H1 (cell line): Measurements from ENCODE around the gene MYO16. TPM values are rescaled to one million over a fixed set of nuclear protein-coding genes. Genes with fewer than 3 reads are reported as not detected.

ENCODE experiments used
- CTCF ChIA-PET: fragments of 300-600 bp; sonication (Branson Sonifier 250); formaldehyde crosslinking; loops from one replicate; lab custom pipeline; 2021; ENCODE audit not compliant: partially characterized antibody; lab: Charles Lee
- POLR2A ChIA-PET: fragments of 300-600 bp; sonication (Branson Sonifier 250); formaldehyde crosslinking; loops from one replicate; lab custom pipeline; 2021; ENCODE audit warnings: inconsistent platforms; ENCODE audit not compliant: partially characterized antibody; lab: Charles Lee
- DNase-seq, 2 experiments: peaks; one replicate each; pipeline versions ENCODE4 v3.0.0 to v3.0.0-alpha.2; 2010 to 2022; ENCODE audit warnings: low spot score in 2 of 2, low read depth in 1 of 2, mixed read lengths in 1 of 2
- FAIRE-seq: peaks from 2 replicates; lab custom pipeline; 2011; peaks lifted over from hg19 to GRCh38; lab: Jason Lieb, UNC
- H2AFZ ChIP-seq: 2 replicates; pipeline ENCODE4 v1.8.1; 2012; ENCODE audit warnings: low read length, inconsistent platforms
- H2AK5ac ChIP-seq: 2 replicates; pipeline ENCODE4 v1.6.1; 2013; ENCODE audit warnings: low read depth, low read length
- H2BK120ac ChIP-seq: replicated peaks from 2 replicates; pipeline ENCODE3; 2013; ENCODE audit warnings: low read depth, low read length, inconsistent platforms
- H2BK12ac ChIP-seq: 2 replicates; pipeline ENCODE4 v1.6.1; 2013; ENCODE audit warnings: low read depth, low read length
- H2BK15ac ChIP-seq: 2 replicates; pipeline ENCODE4 v1.6.1; 2013; ENCODE audit warnings: low read length
- H2BK20ac ChIP-seq: 2 replicates; pipeline ENCODE4 v1.6.1; 2013; ENCODE audit warnings: low read length
- H2BK5ac ChIP-seq: 2 replicates; pipeline ENCODE4 v1.6.1; 2013; ENCODE audit warnings: low read depth, low read length
- H3K14ac ChIP-seq: 2 replicates; pipeline ENCODE4 v1.6.1; 2013; ENCODE audit warnings: inconsistent platforms; ENCODE audit not compliant: insufficient read length
- H3K18ac ChIP-seq: 2 replicates; pipeline ENCODE4 v1.6.1; 2013; ENCODE audit warnings: low read length; ENCODE audit errors: extremely low read depth
- H3K23ac ChIP-seq: 2 replicates; pipeline ENCODE4 v1.6.1; 2013; ENCODE audit warnings: inconsistent platforms; ENCODE audit not compliant: insufficient read length
- H3K23me2 ChIP-seq: 2 replicates; pipeline ENCODE4 v1.6.1; 2013; ENCODE audit warnings: low read depth, low read length
- H3K27ac ChIP-seq: 2 replicates; pipeline ENCODE4 v1.6.1; 2011; ENCODE audit warnings: low read depth, low read length, inconsistent platforms
- H3K27me3 ChIP-seq, 4 experiments: replicated peaks in 1 of 4; 1 replicate in 1 of 4; 2 replicates in 3 of 4; pipeline versions ENCODE4 v1.6.1 to v1.8.1; 2011 to 2013; ENCODE audit warnings: low read length in 3 of 4, mild to moderate bottlenecking in 3 of 4, inconsistent platforms in 2 of 4, mixed read lengths in 2 of 4, moderate library complexity in 1 of 4; ENCODE audit not compliant: control insufficient read depth in 3 of 4, insufficient read depth in 3 of 4; ENCODE audit errors: extremely low read depth in 1 of 4
- H3K36me3 ChIP-seq, 4 experiments: 2 replicates each; pipeline versions ENCODE4 v1.6.1 to v1.8.1; 2011 to 2013; ENCODE audit warnings: mild to moderate bottlenecking in 4 of 4, low read length in 3 of 4, moderate library complexity in 2 of 4, control low read depth in 1 of 4, inconsistent platforms in 1 of 4; ENCODE audit not compliant: insufficient read depth in 4 of 4, control insufficient read depth in 2 of 4
- H3K4ac ChIP-seq: replicated peaks from 2 replicates; pipeline ENCODE3; 2013; ENCODE audit warnings: low read length, low read depth, mixed read lengths, inconsistent platforms; ENCODE audit not compliant: insufficient read length
- H3K4me1 ChIP-seq, 4 experiments: replicated peaks in 1 of 4; 1 replicate in 1 of 4; 2 replicates in 3 of 4; pipeline versions ENCODE4 v1.6.1 to v1.8.1; 2011 to 2013; ENCODE audit warnings: low read length in 3 of 4, inconsistent platforms in 2 of 4, mixed read lengths in 1 of 4; ENCODE audit not compliant: insufficient read depth in 4 of 4, control insufficient read depth in 3 of 4
- H3K4me2 ChIP-seq, 2 experiments: 2 replicates each; pipeline versions ENCODE4 v1.6.1 to v1.8.1; 2011 to 2013; ENCODE audit warnings: low read depth in 2 of 2, low read length in 2 of 2, control low read depth in 1 of 2, inconsistent platforms in 1 of 2, mild to moderate bottlenecking in 1 of 2; ENCODE audit not compliant: insufficient read depth in 1 of 2
- H3K4me3 ChIP-seq, 4 experiments: fragments of 200-600, 300-600 bp in 1 of 4; sonication (generic), shearing (Covaris generic), sonication (Bioruptor Twin) in 1 of 4; 2 replicates each; pipeline versions ENCODE4 v1.5.1 to v1.8.1; 2011 to 2016; ENCODE audit warnings: low read length in 4 of 4, low read depth in 3 of 4, control low read depth in 2 of 4, inconsistent platforms in 2 of 4, mild to moderate bottlenecking in 2 of 4, mixed read lengths in 1 of 4, moderate library complexity in 1 of 4; ENCODE audit not compliant: insufficient read depth in 2 of 4; ENCODE audit errors: extremely low read depth in 1 of 4
- H3K56ac ChIP-seq: replicated peaks from 2 replicates; pipeline ENCODE3; 2013; ENCODE audit warnings: low read depth, mild to moderate bottlenecking, mixed read lengths, low read length, inconsistent platforms; ENCODE audit not compliant: insufficient read length
- H3K79me1 ChIP-seq: 2 replicates; pipeline ENCODE4 v1.6.1; 2013; ENCODE audit warnings: low read depth, low read length, control low read depth
- H3K79me2 ChIP-seq, 2 experiments: 2 replicates each; pipeline versions ENCODE4 v1.6.1 to v1.8.1; 2012 to 2013; ENCODE audit warnings: low read length in 2 of 2, mild to moderate bottlenecking in 2 of 2, inconsistent platforms in 1 of 2; ENCODE audit not compliant: insufficient read depth in 2 of 2, control insufficient read depth in 1 of 2
- H3K9ac ChIP-seq, 4 experiments: replicated peaks in 1 of 4; 1 replicate in 1 of 4; 2 replicates in 3 of 4; pipeline versions ENCODE4 v1.6.1 to v1.8.1; 2011 to 2013; ENCODE audit warnings: low read depth in 3 of 4, low read length in 3 of 4, control low read depth in 2 of 4, mild to moderate bottlenecking in 2 of 4, moderate library complexity in 2 of 4, inconsistent platforms in 1 of 4; ENCODE audit errors: extremely low read depth in 1 of 4
- H3K9me3 ChIP-seq, 2 experiments: 2 replicates each; pipeline versions ENCODE4 v1.6.1 to v1.8.1; 2012 to 2013; ENCODE audit warnings: mild to moderate bottlenecking in 2 of 2, moderate library complexity in 2 of 2, control low read depth in 1 of 2, inconsistent platforms in 1 of 2, low read depth in 1 of 2, low read length in 1 of 2, mixed read lengths in 1 of 2; ENCODE audit not compliant: insufficient read depth in 2 of 2
- H4K20me1 ChIP-seq, 2 experiments: replicated peaks in 1 of 2; 2 replicates each; pipeline versions ENCODE3 to v1.8.1; 2011 to 2013; ENCODE audit warnings: inconsistent platforms in 2 of 2, low read length in 2 of 2, mild to moderate bottlenecking in 1 of 2; ENCODE audit not compliant: insufficient read depth in 2 of 2, control insufficient read depth in 1 of 2
- H4K5ac ChIP-seq: 2 replicates; pipeline ENCODE4 v1.6.1; 2013; ENCODE audit warnings: low read length, low read depth, mixed read lengths, inconsistent platforms; ENCODE audit not compliant: insufficient read length
- H4K8ac ChIP-seq: 2 replicates; pipeline ENCODE4 v1.8.0; 2013; ENCODE audit warnings: mild to moderate bottlenecking, moderate library complexity, low read length, inconsistent platforms; ENCODE audit not compliant: insufficient read depth; ENCODE audit errors: extremely low read depth
- H4K91ac ChIP-seq: replicated peaks from 2 replicates; pipeline ENCODE3; 2013; ENCODE audit warnings: low read length, mixed read lengths, inconsistent platforms; ENCODE audit not compliant: insufficient read length
- RBBP5 ChIP-seq: IDR thresholded peaks from 2 replicates; pipeline ENCODE4 v1.7.1; 2012; ENCODE audit warnings: low read depth, mild to moderate bottlenecking, inconsistent platforms, low read length, moderate library complexity, borderline replicate concordance
- RNF2 ChIP-seq: fragments of 200-900, 300-1000 bp; sonication (generic); IDR thresholded peaks from 2 replicates; pipeline ENCODE4 v1.7.1; 2016; ENCODE audit warnings: borderline replicate concordance, low read depth, mild to moderate bottlenecking, antibody characterized with exemption, low read length; ENCODE audit not compliant: poor library complexity, severe bottlenecking; ENCODE audit errors: missing control alignments
- polyA plus RNA-seq, 7 experiments: library from polyadenylated mRNA; depleted of rRNA in 3 of 7; stranded (reverse) in 5 of 7; unstranded in 2 of 7; fragments of >200 nt in 5 of 7; fragments of 200-250 nt in 2 of 7; gene quantifications; 1 replicate in 5 of 7; 2 replicates in 1 of 7; 4 replicates in 1 of 7; pipeline versions ENCODE4 v1.2.1 to v1.2.3, GENCODE V29; 2011 to 2013; ENCODE audit warnings: missing spikeins in 2 of 7, mixed read lengths in 2 of 7
- total RNA-seq: library from RNA; stranded (reverse); fragmentation: NEBNext Ultra II Directional; extraction: Animal tissue kit (Norgen Biotek cat#: 25700); gene quantifications from 2 replicates; pipeline ENCODE4 v1.2.1, GENCODE V29; 2021

MYO16 gene
- total and polyA plus RNA-seq, 2 of the 8 experiments (the other 6 are each of a cell fraction or from before 2014, with no cell fraction given) = 0.02 to 0.22 TPM

DNA sequence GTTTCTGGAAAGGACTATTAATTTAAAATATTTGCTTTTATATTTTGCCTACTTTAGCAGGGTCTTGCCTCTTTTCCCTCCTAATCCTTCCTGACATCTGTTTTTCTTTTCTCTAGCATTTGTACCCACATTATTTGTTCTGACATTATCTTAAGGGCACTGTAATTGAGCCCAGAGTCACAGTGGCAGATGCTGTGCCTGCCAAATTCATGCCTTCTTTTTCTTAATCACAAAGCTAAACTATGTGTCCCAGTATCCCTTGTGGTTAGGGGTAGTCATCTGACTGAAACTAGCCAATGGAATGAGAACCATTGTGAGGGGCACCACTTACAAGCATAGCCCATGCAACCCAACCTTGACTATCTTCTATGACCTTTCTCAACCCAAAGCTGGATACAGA, 562.9 kb downstream of the MYO16 start:
- Histone ChIP-seq H4K5ac (no peak overlapping the region), H3K4me3 (no peak overlapping the region), H3K56ac (no peak overlapping the region), H3K9me3 (no peaks in the 10 kb centered on the region), H3K27me3 (no peaks in the 10 kb centered on the region), H3K27ac (no peak overlapping the region), H4K20me1 (no peaks in the 10 kb centered on the region), H4K8ac (no peak overlapping the region), H3K9ac (no peak overlapping the region), H3K23me2 (no peaks in the 10 kb centered on the region), H2BK20ac (no peak overlapping the region), H3K79me2 (no peaks in the 10 kb centered on the region), H2BK15ac (no peak overlapping the region), H3K14ac (no peak overlapping the region), H2AFZ (no peak overlapping the region), H3K18ac (no peak overlapping the region), H3K79me1 (no peaks in the 10 kb centered on the region), H3K4me1 (peaks cover 0 to 8% (median 1%) of the 10 kb centered on the region in 4 experiments; a peak in 2 of 7 replicates), H3K23ac (no peak overlapping the region), H4K91ac (no peak overlapping the region), H3K4ac (no peak overlapping the region), H2BK12ac (no peak overlapping the region), H2BK5ac (no peak overlapping the region), H3K4me2 (no peak overlapping the region), H3K36me3 (no peaks in the 10 kb centered on the region), H2AK5ac (no peak overlapping the region)
- FAIRE-seq (no peak), DNase-seq (no peak)
- ChIA-PET POLR2A (no interaction called here), CTCF (interaction anchor here (1.3 kb wide), 1 partner anchor 14 kb away, joined by 3 read pairs; no protein-coding TSS in a partner anchor)
- TF ChIP-seq RNF2 (no peak), RBBP5 (no peak)
- TF ChIP-seq, all 59 proteins: peak for 0
- no peak overlapping the region for H2BK120ac ChIP-seq
